Fibroblast of pulmonary artery (primary cell): ENCODE measurements around the gene CASZ1.

Source experiments
- DNase-seq: peaks from one replicate; pipeline ENCODE4 v3.0.0-alpha.2; 2010; ENCODE audit warnings: low read depth
- H3K4me3 ChIP-seq: replicated peaks from 2 replicates; pipeline ENCODE4 v1.5.1; 2011; ENCODE audit warnings: low read depth, mild to moderate bottlenecking, control low read depth, low read length, moderate library complexity
- CTCF ChIP-seq: IDR thresholded peaks from 2 replicates; pipeline ENCODE4 v1.5.1; 2011; ENCODE audit warnings: mild to moderate bottlenecking, control low read depth, low read length, inconsistent platforms; ENCODE audit errors: missing control alignments

Gene CASZ1, protein sequence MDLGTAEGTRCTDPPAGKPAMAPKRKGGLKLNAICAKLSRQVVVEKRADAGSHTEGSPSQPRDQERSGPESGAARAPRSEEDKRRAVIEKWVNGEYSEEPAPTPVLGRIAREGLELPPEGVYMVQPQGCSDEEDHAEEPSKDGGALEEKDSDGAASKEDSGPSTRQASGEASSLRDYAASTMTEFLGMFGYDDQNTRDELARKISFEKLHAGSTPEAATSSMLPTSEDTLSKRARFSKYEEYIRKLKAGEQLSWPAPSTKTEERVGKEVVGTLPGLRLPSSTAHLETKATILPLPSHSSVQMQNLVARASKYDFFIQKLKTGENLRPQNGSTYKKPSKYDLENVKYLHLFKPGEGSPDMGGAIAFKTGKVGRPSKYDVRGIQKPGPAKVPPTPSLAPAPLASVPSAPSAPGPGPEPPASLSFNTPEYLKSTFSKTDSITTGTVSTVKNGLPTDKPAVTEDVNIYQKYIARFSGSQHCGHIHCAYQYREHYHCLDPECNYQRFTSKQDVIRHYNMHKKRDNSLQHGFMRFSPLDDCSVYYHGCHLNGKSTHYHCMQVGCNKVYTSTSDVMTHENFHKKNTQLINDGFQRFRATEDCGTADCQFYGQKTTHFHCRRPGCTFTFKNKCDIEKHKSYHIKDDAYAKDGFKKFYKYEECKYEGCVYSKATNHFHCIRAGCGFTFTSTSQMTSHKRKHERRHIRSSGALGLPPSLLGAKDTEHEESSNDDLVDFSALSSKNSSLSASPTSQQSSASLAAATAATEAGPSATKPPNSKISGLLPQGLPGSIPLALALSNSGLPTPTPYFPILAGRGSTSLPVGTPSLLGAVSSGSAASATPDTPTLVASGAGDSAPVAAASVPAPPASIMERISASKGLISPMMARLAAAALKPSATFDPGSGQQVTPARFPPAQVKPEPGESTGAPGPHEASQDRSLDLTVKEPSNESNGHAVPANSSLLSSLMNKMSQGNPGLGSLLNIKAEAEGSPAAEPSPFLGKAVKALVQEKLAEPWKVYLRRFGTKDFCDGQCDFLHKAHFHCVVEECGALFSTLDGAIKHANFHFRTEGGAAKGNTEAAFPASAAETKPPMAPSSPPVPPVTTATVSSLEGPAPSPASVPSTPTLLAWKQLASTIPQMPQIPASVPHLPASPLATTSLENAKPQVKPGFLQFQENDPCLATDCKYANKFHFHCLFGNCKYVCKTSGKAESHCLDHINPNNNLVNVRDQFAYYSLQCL (N-terminal part only)

DNA sequence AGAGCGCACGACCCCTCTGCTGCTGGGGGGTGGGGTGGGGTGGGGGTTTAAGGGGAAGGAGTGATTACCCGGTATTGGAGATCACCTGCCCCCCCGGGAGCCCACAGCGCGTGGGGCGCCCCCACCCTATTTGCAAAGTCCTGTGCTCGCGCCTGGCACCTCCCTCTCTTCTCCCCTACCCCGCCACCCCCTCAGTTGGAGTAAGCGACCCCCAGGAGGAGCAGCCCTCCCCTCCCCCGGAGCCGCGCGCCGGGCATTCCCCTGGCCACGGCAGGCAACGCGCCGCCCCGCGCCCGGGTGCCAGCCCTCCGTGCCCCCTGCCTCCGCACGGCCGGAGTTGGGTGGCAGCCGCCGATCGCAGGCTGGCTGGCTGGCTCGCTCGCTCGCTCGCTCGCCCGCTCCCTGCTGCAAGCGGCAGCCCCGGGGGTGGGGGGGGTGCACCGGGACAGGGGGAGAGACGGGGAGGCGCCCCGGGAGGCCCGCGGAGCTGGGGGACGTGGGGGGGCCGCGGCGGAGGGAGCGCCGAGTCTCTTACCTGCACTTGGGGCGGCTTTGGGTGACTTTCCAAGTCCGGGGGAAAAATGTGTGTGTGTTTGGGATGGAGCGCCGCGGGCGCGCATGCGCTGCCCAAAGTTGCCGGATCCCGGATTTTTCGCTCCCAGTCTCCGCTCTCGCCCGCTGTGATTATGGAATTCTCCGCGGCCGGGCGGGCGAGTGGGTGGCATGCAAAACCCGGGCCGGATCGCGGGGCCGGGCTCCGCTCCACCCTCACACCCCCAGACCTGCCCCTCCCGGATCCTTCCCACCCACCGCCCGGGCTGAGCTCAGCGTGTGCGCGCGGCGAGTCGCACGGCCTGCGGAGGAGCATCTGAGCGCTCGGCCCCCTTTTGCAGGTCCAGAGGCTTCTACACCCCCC lies at the start of gene CASZ1:
TSS of gene CASZ1 (minus strand) at position 618 of the 916 bp plus-strand sequence. CDS start 102,757 bp downstream, outside the sequence.
- TF ChIP-seq CTCF = no peak
- DNase-seq = peak; percentile 90
- H3K4me3 ChIP-seq = peak within 1 kb of the TSS; percentile 56

- H3K4me3 ChIP-seq = no peak overlapping the region
- no peak for DNase-seq
- TF ChIP-seq CTCF = no peak
These were observed 47.3 kb upstream of the CASZ1 start for GRCh38 chr1:10843697-10844096.

DNA sequence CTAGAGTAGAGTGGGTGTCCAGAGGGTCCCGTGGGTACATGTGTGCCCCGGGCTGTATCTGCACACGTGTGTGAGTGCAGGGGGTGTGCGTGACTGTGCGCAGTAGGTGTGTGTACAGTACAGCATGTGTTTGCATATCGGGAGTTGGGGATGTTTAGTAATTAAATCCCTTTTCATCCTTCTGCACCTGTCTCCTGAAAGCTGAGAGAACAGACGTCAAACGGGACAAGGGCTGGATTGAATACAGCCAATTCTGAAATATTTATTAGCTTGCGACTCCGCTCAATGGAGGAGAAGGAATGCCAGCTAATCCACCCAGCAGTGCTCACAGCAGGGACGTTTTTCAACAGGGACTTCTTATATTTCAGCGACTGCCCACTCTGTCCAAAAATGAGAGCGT lies 44.7 kb upstream of the CASZ1 start:
- H3K4me3 ChIP-seq = no peak overlapping the region
- no peak for TF ChIP-seq CTCF
- no peak for DNase-seq

- TF ChIP-seq CTCF = no peak
- DNase-seq = no peak
- H3K4me3 ChIP-seq = no peak overlapping the region
These were observed 42.8 kb upstream of the CASZ1 start for GRCh38 chr1:10839188-10839770.

DNA sequence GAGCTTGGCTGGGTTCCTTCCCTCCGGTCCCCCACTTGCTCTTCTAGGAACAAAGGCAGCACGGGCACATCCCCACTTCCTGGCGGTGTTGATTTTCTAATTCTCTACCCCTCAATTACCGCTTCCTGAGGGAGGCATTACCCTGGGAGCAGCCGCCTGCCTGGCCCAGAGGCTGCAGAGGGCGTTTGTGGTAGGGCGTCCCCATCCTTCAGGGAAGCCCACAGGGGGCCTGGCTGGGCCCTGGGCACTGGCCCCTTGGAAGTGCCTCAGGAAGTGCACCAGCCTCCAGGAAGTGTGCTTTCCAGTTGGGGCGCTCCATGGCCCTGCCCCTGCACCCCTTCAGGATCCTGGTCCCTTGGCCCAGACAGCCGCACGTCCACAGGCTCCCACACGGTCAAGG lies 42.1 kb upstream of the CASZ1 start:
- H3K4me3 ChIP-seq = no peak overlapping the region
- DNase-seq = no peak
- TF ChIP-seq CTCF = no peak
